Activated CD4-positive, alpha-beta T cell treated with anti-CD3 and anti-CD28 coated beads, Interleukin-2, amount 10 ng/mL, durations not matched to agents 7 days and 5 days (primary cell): ENCODE data around the gene BIN1. TPM values are rescaled to one million over a fixed set of nuclear protein-coding genes. Genes with fewer than 3 reads are reported as not detected.
A peak's percentile ranks its signal among the peaks of the same experiment; 100 is the strongest.

Experiments
- CTCF ChIA-PET: fragments of 350-600 bp; sonication (Branson Sonifier 250); formaldehyde crosslinking; loops from one replicate; lab custom pipeline; 2021; ENCODE audit warnings: antibody characterized with exemption; lab: Charles Lee
- POLR2A ChIA-PET: fragments of 350-600 bp; sonication (Branson Sonifier 250); formaldehyde crosslinking; loops from one replicate; lab custom pipeline; 2021; ENCODE audit warnings: antibody characterized with exemption; lab: Charles Lee
- DNase-seq: peaks from one replicate; pipeline ENCODE4 v3.0.0-alpha.2; 2020
- H3K27ac Mint-ChIP-seq: one replicate; pipeline ENCODE4 v1.8.0; 2021; ENCODE audit warnings: mild to moderate bottlenecking, moderate library complexity, mixed read lengths
- H3K27me3 Mint-ChIP-seq: one replicate; pipeline ENCODE4 v1.8.0; 2021; ENCODE audit warnings: mixed read lengths
- H3K36me3 Mint-ChIP-seq: one replicate; pipeline ENCODE4 v1.8.0; 2021; ENCODE audit warnings: low read depth, mixed read lengths
- H3K4me1 Mint-ChIP-seq: one replicate; pipeline ENCODE4 v1.8.0; 2021; ENCODE audit warnings: mixed read lengths
- H3K4me3 Mint-ChIP-seq: one replicate; pipeline ENCODE4 v1.8.0; 2021; ENCODE audit warnings: mild to moderate bottlenecking, moderate library complexity, mixed read lengths
- H3K9me3 Mint-ChIP-seq: one replicate; pipeline ENCODE4 v1.8.0; 2021; ENCODE audit warnings: mixed read lengths
- total RNA-seq, 2 experiments: library from RNA; stranded (reverse); gene quantifications; one replicate each; pipeline ENCODE4 v1.2.3, GENCODE V29; 2021

The BIN1 gene
- total RNA-seq, 2 experiments from 2014 or later = 140 to 148 TPM

- H3K27ac Mint-ChIP-seq = no peak overlapping the region
- H3K9me3 Mint-ChIP-seq = no peaks in the 10 kb centered on the region
- ChIA-PET POLR2A (no interaction called here), CTCF (interaction anchor here (0.8 to 1.3 kb wide), 3 partner anchors 8 to 19 kb away, joined by 3 to 4 read pairs (median 4); no protein-coding TSS in a partner anchor)
- no peak overlapping the region for H3K4me3 Mint-ChIP-seq
- H3K36me3 Mint-ChIP-seq = no peaks in the 10 kb centered on the region
- H3K4me1 Mint-ChIP-seq = peaks cover 13% of the 10 kb centered on the region
- peaks cover 6% of the 10 kb centered on the region for H3K27me3 Mint-ChIP-seq
- no peak for DNase-seq
Measured at GRCh38 chr2:127090281-127091120, 16.5 kb downstream of the BIN1 start.

- H3K4me3 Mint-ChIP-seq = no peak overlapping the region
- ChIA-PET CTCF (interaction anchor here (0.6 to 1.3 kb wide), 4 partner anchors 8 to 121 kb away, joined by 3 to 4 read pairs (median 4); no protein-coding TSS in a partner anchor), POLR2A (no interaction called here)
- no peaks in the 10 kb centered on the region for H3K36me3 Mint-ChIP-seq
- H3K4me1 Mint-ChIP-seq = peaks cover 21% of the 10 kb centered on the region
- no peak for DNase-seq
- H3K27ac Mint-ChIP-seq = no peak overlapping the region
- H3K9me3 Mint-ChIP-seq = no peaks in the 10 kb centered on the region
- H3K27me3 Mint-ChIP-seq = peaks cover 6% of the 10 kb centered on the region
Measured at GRCh38 chr2:127089478-127090235, 17.3 kb downstream of the BIN1 start.

- ChIA-PET CTCF (interaction anchor here (0.6 to 1.3 kb wide), 2 partner anchors 8 to 122 kb away, joined by 3 read pairs; no protein-coding TSS in a partner anchor), POLR2A (no interaction called here)
- Mint-ChIP-seq H3K27me3 (peaks cover 5% of the 10 kb centered on the region), H3K4me3 (no peak overlapping the region), H3K36me3 (no peaks in the 10 kb centered on the region), H3K4me1 (peaks cover 30% of the 10 kb centered on the region), H3K27ac (peak overlapping the region; percentile 62), H3K9me3 (no peaks in the 10 kb centered on the region)
- no peak for DNase-seq
Measured at GRCh38 chr2:127088706-127089105, 18.2 kb downstream of the BIN1 start.

GRCh38 chr2:127087791-127088495 lies 19.0 kb downstream of the BIN1 start:
- POLR2A ChIA-PET = no interaction called here
- peaks cover 35% of the 10 kb centered on the region for H3K4me1 Mint-ChIP-seq

GRCh38 chr2:127086990-127087790 lies 19.8 kb downstream of the BIN1 start:
- ChIA-PET POLR2A (no interaction called here), CTCF (no interaction called here)
- H3K27me3 Mint-ChIP-seq = peaks cover 3% of the 10 kb centered on the region
- H3K36me3 Mint-ChIP-seq = no peaks in the 10 kb centered on the region
- H3K9me3 Mint-ChIP-seq = peaks cover 6% of the 10 kb centered on the region
- H3K27ac Mint-ChIP-seq = peak overlapping the region; percentile 37
- H3K4me3 Mint-ChIP-seq = no peak overlapping the region
- peaks cover 43% of the 10 kb centered on the region for H3K4me1 Mint-ChIP-seq
- DNase-seq = no peak

More at GRCh38 chr2:127087791-127088495, 19.0 kb downstream of the BIN1 start:
- DNase-seq = no peak
- CTCF ChIA-PET = no interaction called here
- Mint-ChIP-seq H3K27ac (no peak overlapping the region), H3K27me3 (peaks cover 3% of the 10 kb centered on the region), H3K36me3 (no peaks in the 10 kb centered on the region), H3K9me3 (peaks cover 5% of the 10 kb centered on the region), H3K4me3 (no peak overlapping the region)

GRCh38 chr2:127085317-127085681 lies 21.7 kb downstream of the BIN1 start:
- CTCF ChIA-PET = interaction anchor here (1.2 to 11.3 kb wide), 3 partner anchors 9 to 17 kb away, joined by 3 to 101 read pairs (median 3); no protein-coding TSS in a partner anchor
- DNase-seq = peak; percentile 21
- Mint-ChIP-seq H3K27ac (peak overlapping the region; percentile 97), H3K4me3 (peak overlapping the region; percentile 34), H3K9me3 (peaks cover 6% of the 10 kb centered on the region), H3K27me3 (peaks cover 3% of the 10 kb centered on the region), H3K36me3 (peaks cover 5% of the 10 kb centered on the region), H3K4me1 (peaks cover 53% of the 10 kb centered on the region)
- POLR2A ChIA-PET = no interaction called here

- ChIA-PET CTCF (interaction anchor here (1.2 to 11.3 kb wide), 3 partner anchors 9 to 16 kb away, joined by 3 to 101 read pairs (median 3); no protein-coding TSS in a partner anchor), POLR2A (no interaction called here)
- Mint-ChIP-seq H3K27ac (peak overlapping the region; percentile 97), H3K4me1 (peaks cover 59% of the 10 kb centered on the region), H3K4me3 (peak overlapping the region; percentile 2), H3K27me3 (peaks cover 3% of the 10 kb centered on the region), H3K36me3 (peaks cover 10% of the 10 kb centered on the region), H3K9me3 (peaks cover 6% of the 10 kb centered on the region)
- peak; percentile 65 for DNase-seq
Measured at GRCh38 chr2:127084611-127085316, 22.2 kb downstream of the BIN1 start.

GRCh38 chr2:127083819-127084503 lies 23.0 kb downstream of the BIN1 start:
- DNase-seq = no peak
- H3K27ac Mint-ChIP-seq = peak overlapping the region; percentile 97
- CTCF ChIA-PET = interaction anchor here (11.3 kb wide), 1 partner anchor 16 kb away, joined by 101 read pairs; no protein-coding TSS in a partner anchor
- peaks cover 3% of the 10 kb centered on the region for H3K27me3 Mint-ChIP-seq
- H3K36me3 Mint-ChIP-seq = peaks cover 17% of the 10 kb centered on the region
- POLR2A ChIA-PET = no interaction called here
- peaks cover 67% of the 10 kb centered on the region for H3K4me1 Mint-ChIP-seq
- peaks cover 6% of the 10 kb centered on the region for H3K9me3 Mint-ChIP-seq
- peak overlapping the region; percentile 2 for H3K4me3 Mint-ChIP-seq

- Mint-ChIP-seq H3K9me3 (peaks cover 6% of the 10 kb centered on the region), H3K4me3 (no peak overlapping the region), H3K4me1 (peaks cover 75% of the 10 kb centered on the region), H3K36me3 (peaks cover 19% of the 10 kb centered on the region), H3K27ac (peak overlapping the region; percentile 92), H3K27me3 (no peaks in the 10 kb centered on the region)
- no peak for DNase-seq
- POLR2A ChIA-PET = no interaction called here
- CTCF ChIA-PET = interaction anchor here (11.3 kb wide), 1 partner anchor 15 kb away, joined by 101 read pairs; no protein-coding TSS in a partner anchor
Measured at GRCh38 chr2:127082974-127083373, 24.0 kb downstream of the BIN1 start.

GRCh38 chr2:127081826-127082633 lies 24.9 kb downstream of the BIN1 start:
- CTCF ChIA-PET = interaction anchor here (0.8 to 11.3 kb wide), 4 partner anchors 8 to 23 kb away, joined by 3 to 101 read pairs (median 4); no protein-coding TSS in a partner anchor
- Mint-ChIP-seq H3K27me3 (no peaks in the 10 kb centered on the region), H3K4me1 (peaks cover 83% of the 10 kb centered on the region), H3K4me3 (peak overlapping the region; percentile 88), H3K36me3 (peaks cover 19% of the 10 kb centered on the region), H3K27ac (peak overlapping the region; percentile 92), H3K9me3 (peaks cover 6% of the 10 kb centered on the region)
- POLR2A ChIA-PET = interaction anchor here (0.6 kb wide), 1 partner anchor 25 kb away, joined by 3 read pairs; the partner anchor contains the start of gene BIN1
- DNase-seq = peak; percentile 87
